Gastroesophageal sphincter (tissue), 4 donors: ENCODE measurements around the gene CRIP3. TPM values are rescaled to one million over a fixed set of nuclear protein-coding genes. Genes with fewer than 3 reads are reported as not detected.

Experiments used
- ATAC-seq: fragments of 150-250 bp; one replicate; pipeline ENCODE4 v1.9.1; 2016; ENCODE audit warnings: mild to moderate bottlenecking, moderate library complexity
- H3K27ac ChIP-seq, 4 donors: fragments of 200-600 bp; sonication (generic) in 3 of 4; 1 replicate in 3 of 4; 2 replicates in 1 of 4; pipeline ENCODE4 v1.5.1; 2016 to 2019
- H3K27me3 ChIP-seq: fragments of 200-600 bp; sonication (generic); one replicate; pipeline ENCODE4 v1.5.1; 2019
- H3K36me3 ChIP-seq, 2 donors: fragments of 200-600 bp; sonication (generic); one replicate each; pipeline ENCODE4 v1.5.1; 2019; ENCODE audit warnings: control low read depth in 1 of 2
- H3K4me1 ChIP-seq, 3 donors: fragments of 200-600 bp; sonication (generic); 1 replicate in 2 of 3; 2 replicates in 1 of 3; pipeline ENCODE4 v1.5.1; 2016 to 2019; ENCODE audit warnings: control low read depth in 2 of 3
- H3K4me3 ChIP-seq, 2 donors: fragments of 200-600 bp; sonication (generic); one replicate each; pipeline ENCODE4 v1.5.1; 2019; ENCODE audit warnings: mild to moderate bottlenecking in 1 of 2, moderate library complexity in 1 of 2
- H3K9me3 ChIP-seq, 3 donors: fragments of 200-600 bp; sonication (generic); one replicate each; pipeline ENCODE4 v1.5.1; 2017 to 2019; ENCODE audit warnings: control low read depth in 2 of 3
- CTCF ChIP-seq, 4 experiments: fragments of 200-600 bp in 2 of 4; fragments of 450-650 bp in 2 of 4; sonication (generic) in 1 of 4; IDR thresholded peaks; one replicate each; pipeline ENCODE4 v1.5.1; 2017 to 2019; ENCODE audit warnings: antibody characterized with exemption in 4 of 4, mild to moderate bottlenecking in 2 of 4, moderate library complexity in 2 of 4
- EP300 ChIP-seq: sonication (generic); formaldehyde crosslinking; IDR thresholded peaks from one replicate; pipeline ENCODE4 v1.6.1; 2017; ENCODE audit warnings: antibody characterized with exemption, mild to moderate bottlenecking
- POLR2A ChIP-seq, 2 donors: fragments of 450-650 bp; IDR thresholded peaks; one replicate each; pipeline ENCODE4 v1.6.1; 2017; ENCODE audit warnings: antibody characterized with exemption in 2 of 2, mild to moderate bottlenecking in 2 of 2, moderate library complexity in 1 of 2
- POLR2AphosphoS5 ChIP-seq: sonication (generic); formaldehyde crosslinking; IDR thresholded peaks from one replicate; pipeline ENCODE4 v1.6.1; 2017; ENCODE audit warnings: antibody characterized with exemption
- WGBS, 2 donors: methylation state at CpG; one replicate each; pipeline ENCODE4 v1.1.5; 2018; ENCODE audit warnings: low coverage in 1 of 2; 5-methylcytosine and 5-hydroxymethylcytosine counted together
- total RNA-seq, 4 donors: library from RNA; depleted of rRNA; stranded (reverse); fragments of >200 nt; gene quantifications; one replicate each; pipeline ENCODE4 v1.1.0, GENCODE V29; 2016

Gene CRIP3
- total RNA-seq, 4 donors from 2014 or later: not detected

- Histone ChIP-seq H3K36me3 (no peaks in the 10 kb centered on the region), H3K27ac (no peak overlapping the region), H3K4me3 (no peak overlapping the region), H3K27me3 (peaks cover 46% of the 10 kb centered on the region), H3K4me1 (peaks cover 0 to 8% (median 0%) of the 10 kb centered on the region in 3 donors), H3K9me3 (no peaks in the 10 kb centered on the region)
- WGBS, 2 donors: no CpG with 5 or more reads among the region's 5 CpGs
- ATAC-seq: no peak
- TF ChIP-seq POLR2AphosphoS5 (no peak), EP300 (no peak), POLR2A (IDR thresholded peaks at IDR 0.05) (no peak), CTCF (IDR thresholded peaks at IDR 0.05) (no peak)
Observed at GRCh38 chr6:43285832-43286231, 22.8 kb downstream of the CRIP3 start.

- Histone ChIP-seq H3K27ac (no peak overlapping the region), H3K36me3 (no peaks in the 10 kb centered on the region), H3K27me3 (peaks cover 46% of the 10 kb centered on the region), H3K9me3 (no peaks in the 10 kb centered on the region), H3K4me1 (peaks cover 0 to 8% (median 0%) of the 10 kb centered on the region in 3 donors), H3K4me3 (peak overlapping the region in 1 of 2 donors; percentile 30)
- no CpG with 5 or more reads among the region's 83 CpGs for WGBS, 2 donors
- no peak for ATAC-seq
- TF ChIP-seq EP300: no peak
- no peak for TF ChIP-seq POLR2A (IDR thresholded peaks at IDR 0.05)
- TF ChIP-seq POLR2AphosphoS5: no peak
- TF ChIP-seq CTCF (IDR thresholded peaks at IDR 0.05): no peak
Observed at GRCh38 chr6:43284991-43285781, 23.4 kb downstream of the CRIP3 start.

GRCh38 chr6:43283905-43284304 lies 24.7 kb downstream of the CRIP3 start:
- WGBS, 2 donors: no CpG with 5 or more reads among the region's 27 CpGs
- no peak for ATAC-seq
- TF ChIP-seq CTCF (IDR thresholded peaks at IDR 0.05) (no peak), POLR2A (IDR thresholded peaks at IDR 0.05) (no peak), POLR2AphosphoS5 (no peak), EP300 (no peak)

GRCh38 chr6:43283514-43283901 lies 25.1 kb downstream of the CRIP3 start:
- peaks cover 46% of the 10 kb centered on the region for H3K27me3 ChIP-seq
- no peak for ATAC-seq
- no peaks in the 10 kb centered on the region for H3K9me3 ChIP-seq
- no peak overlapping the region for H3K27ac ChIP-seq
- no peaks in the 10 kb centered on the region for H3K36me3 ChIP-seq
- no CpG with 5 or more reads among the region's 18 CpGs for WGBS, 2 donors
- TF ChIP-seq POLR2AphosphoS5 (no peak), EP300 (no peak), CTCF (IDR thresholded peaks at IDR 0.05) (no peak), POLR2A (IDR thresholded peaks at IDR 0.05) (no peak)
- no peak overlapping the region for H3K4me3 ChIP-seq
- peaks cover 0 to 11% (median 0%) of the 10 kb centered on the region in 3 donors for H3K4me1 ChIP-seq

More at GRCh38 chr6:43283905-43284304, 24.7 kb downstream of the CRIP3 start:
- H3K27ac ChIP-seq: no peak overlapping the region
- peaks cover 46% of the 10 kb centered on the region for H3K27me3 ChIP-seq
- no peaks in the 10 kb centered on the region for H3K9me3 ChIP-seq
- H3K4me3 ChIP-seq: no peak overlapping the region
- H3K4me1 ChIP-seq: peaks cover 0 to 8% (median 0%) of the 10 kb centered on the region in 3 donors
- H3K36me3 ChIP-seq: no peaks in the 10 kb centered on the region
